ENCODE data around the gene VWF.

Gene VWF

GRCh38 chr12:5944053-5944452 is 180.4 kb downstream of the VWF start:
- no peak for DNase-seq

GRCh38 chr12:5941907-5942306 is 182.6 kb downstream of the VWF start:
- no peak for DNase-seq

- no peak for DNase-seq
Observed at GRCh38 chr12:5927732-5928516, 196.5 kb downstream of the VWF start.

- DNase-seq: no peak
Observed at GRCh38 chr12:5925646-5926045, 198.8 kb downstream of the VWF start.

- no peak for DNase-seq
Observed at GRCh38 chr12:5924342-5924741, 200.1 kb downstream of the VWF start.

GRCh38 chr12:5923751-5924150 is 200.7 kb downstream of the VWF start:
- DNase-seq: no peak

- no peak for DNase-seq
Observed at GRCh38 chr12:5923043-5923605, 201.3 kb downstream of the VWF start.

GRCh38 chr12:5921966-5922899 is 202.2 kb downstream of the VWF start:
- DNase-seq: no peak

- DNase-seq: no peak
Observed at GRCh38 chr12:5921027-5921909, 203.2 kb downstream of the VWF start.

- no peak for DNase-seq
Observed at GRCh38 chr12:5916785-5917290, 207.6 kb downstream of the VWF start.

GRCh38 chr12:5915511-5915910 is 209.0 kb downstream of the VWF start:
- no peak for DNase-seq

- no peak for DNase-seq
Observed at GRCh38 chr12:5914387-5915149, 209.9 kb downstream of the VWF start.

GRCh38 chr12:5913387-5913786 is 211.1 kb downstream of the VWF start:
- no peak for DNase-seq

- no peak for DNase-seq
Observed at GRCh38 chr12:5912437-5913334, 211.8 kb downstream of the VWF start.

GRCh38 chr12:5912011-5912410 is 212.5 kb downstream of the VWF start:
- DNase-seq: no peak

GRCh38 chr12:5910790-5911548 is 213.5 kb downstream of the VWF start:
- no peak for DNase-seq

- no peak for DNase-seq
Observed at GRCh38 chr12:5909560-5909959, 214.9 kb downstream of the VWF start.

GRCh38 chr12:5908251-5908650 is 216.2 kb downstream of the VWF start:
- no peak for DNase-seq

GRCh38 chr12:5907807-5908206 is 216.7 kb downstream of the VWF start:
- no peak for DNase-seq

GRCh38 chr12:5905757-5906156 is 218.7 kb downstream of the VWF start:
- no peak for DNase-seq
